ENCODE data around the gene BCL2. TPM values are rescaled to one million over a fixed set of nuclear protein-coding genes. Genes with fewer than 3 reads are reported as not detected.

BCL2 gene
- total RNA-seq, 4 donors from 2014 or later, result 25.2 to 39.0 (median 36.1) TPM

GRCh38 chr18:63155910-63156773, 163.4 kb downstream of the BCL2 start:
- TF ChIP-seq POLR2AphosphoS5 (IDR thresholded peaks at IDR 0.05) (no peak), POLR2A (IDR thresholded peaks at IDR 0.05; ENCODE audit: low read depth) (no peak), EP300 (IDR thresholded peaks at IDR 0.05) (no peak)
- TF ChIP-seq, protein P1, sequence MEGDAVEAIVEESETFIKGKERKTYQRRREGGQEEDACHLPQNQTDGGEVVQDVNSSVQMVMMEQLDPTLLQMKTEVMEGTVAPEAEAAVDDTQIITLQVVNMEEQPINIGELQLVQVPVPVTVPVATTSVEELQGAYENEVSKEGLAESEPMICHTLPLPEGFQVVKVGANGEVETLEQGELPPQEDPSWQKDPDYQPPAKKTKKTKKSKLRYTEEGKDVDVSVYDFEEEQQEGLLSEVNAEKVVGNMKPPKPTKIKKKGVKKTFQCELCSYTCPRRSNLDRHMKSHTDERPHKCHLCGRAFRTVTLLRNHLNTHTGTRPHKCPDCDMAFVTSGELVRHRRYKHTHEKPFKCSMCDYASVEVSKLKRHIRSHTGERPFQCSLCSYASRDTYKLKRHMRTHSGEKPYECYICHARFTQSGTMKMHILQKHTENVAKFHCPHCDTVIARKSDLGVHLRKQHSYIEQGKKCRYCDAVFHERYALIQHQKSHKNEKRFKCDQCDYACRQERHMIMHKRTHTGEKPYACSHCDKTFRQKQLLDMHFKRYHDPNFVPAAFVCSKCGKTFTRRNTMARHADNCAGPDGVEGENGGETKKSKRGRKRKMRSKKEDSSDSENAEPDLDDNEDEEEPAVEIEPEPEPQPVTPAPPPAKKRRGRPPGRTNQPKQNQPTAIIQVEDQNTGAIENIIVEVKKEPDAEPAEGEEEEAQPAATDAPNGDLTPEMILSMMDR (IDR thresholded peaks at IDR 0.05), result no peak
- DNase-seq (ENCODE audit: extremely low spot score), result no peak
- no peak overlapping the region for H3K27ac ChIP-seq (replicated peaks in 1 of 4)
- peak overlapping the region in 1 of 4 donors; percentile 6 for H3K4me3 ChIP-seq
- peaks cover 18 to 49% (median 46%) of the 10 kb centered on the region in 4 donors for H3K4me1 ChIP-seq
- H3K27me3 ChIP-seq, result no peaks in the 10 kb centered on the region
- WGBS, result 78% methylated on average over 14 of the region's 14 CpGs
- intact Hi-C loops (cut with DNase I), result loop anchor here (5.0 kb wide), 2 partner anchors 91 to 161 kb away; partner anchors contain the start of gene BCL2
- H3K9me3 ChIP-seq, result no peaks in the 10 kb centered on the region
- H3K36me3 ChIP-seq, result no peaks in the 10 kb centered on the region

DNA sequence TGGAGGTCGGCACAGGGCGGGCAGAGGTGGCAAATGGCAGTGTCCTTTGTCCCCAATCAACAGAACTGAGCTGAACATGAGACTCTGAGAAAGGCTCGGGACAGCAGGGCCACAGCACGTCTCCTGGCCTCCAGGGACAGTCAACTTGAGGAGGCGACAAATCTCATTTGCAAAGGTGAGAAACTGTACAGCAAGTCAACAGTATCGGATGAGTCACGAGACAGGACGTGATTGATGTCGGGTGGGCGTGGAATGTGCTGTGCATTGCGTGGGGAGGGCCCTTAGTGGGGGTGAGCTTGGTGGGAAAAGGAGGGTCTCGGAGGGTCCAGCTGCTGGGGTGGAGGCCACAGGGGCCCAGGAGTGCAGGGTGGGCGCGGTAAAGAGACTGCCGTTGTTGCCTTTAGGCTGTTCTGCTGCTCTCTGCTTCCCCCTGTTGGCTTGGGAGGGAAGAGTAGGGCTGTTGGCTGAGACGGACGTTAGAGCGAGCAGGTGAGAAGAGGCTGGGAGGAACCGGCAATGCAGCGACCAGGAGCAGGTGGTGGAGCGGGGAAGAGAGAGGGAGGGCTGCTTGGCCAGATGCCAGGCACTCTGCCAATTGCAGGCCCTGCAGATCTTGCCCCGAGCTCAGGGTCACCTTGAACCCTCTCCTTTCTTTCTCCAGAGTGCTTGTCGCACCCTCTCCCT, 164.3 kb downstream of the BCL2 start:
- Histone ChIP-seq H3K36me3 (no peaks in the 10 kb centered on the region), H3K27me3 (no peaks in the 10 kb centered on the region), H3K4me3 (peak overlapping the region in 3 of 4 donors; percentile 6 to 46 (median 23)), H3K27ac (replicated peaks in 1 of 4) (no peak overlapping the region), H3K9me3 (no peaks in the 10 kb centered on the region), H3K4me1 (peaks cover 11 to 41% (median 38%) of the 10 kb centered on the region in 4 donors)
- 66% methylated on average over 23 of the region's 23 CpGs for WGBS
- no peak for TF ChIP-seq POLR2AphosphoS5 (IDR thresholded peaks at IDR 0.05)
- TF ChIP-seq, protein P1 (IDR thresholded peaks at IDR 0.05), result peak; percentile 46 to 72 (median 58)
- no peak for DNase-seq (ENCODE audit: extremely low spot score)
- intact Hi-C loops (cut with DNase I), result loop anchor here (5.0 kb wide), 2 partner anchors 92 to 162 kb away; partner anchors contain the start of gene BCL2

DNA sequence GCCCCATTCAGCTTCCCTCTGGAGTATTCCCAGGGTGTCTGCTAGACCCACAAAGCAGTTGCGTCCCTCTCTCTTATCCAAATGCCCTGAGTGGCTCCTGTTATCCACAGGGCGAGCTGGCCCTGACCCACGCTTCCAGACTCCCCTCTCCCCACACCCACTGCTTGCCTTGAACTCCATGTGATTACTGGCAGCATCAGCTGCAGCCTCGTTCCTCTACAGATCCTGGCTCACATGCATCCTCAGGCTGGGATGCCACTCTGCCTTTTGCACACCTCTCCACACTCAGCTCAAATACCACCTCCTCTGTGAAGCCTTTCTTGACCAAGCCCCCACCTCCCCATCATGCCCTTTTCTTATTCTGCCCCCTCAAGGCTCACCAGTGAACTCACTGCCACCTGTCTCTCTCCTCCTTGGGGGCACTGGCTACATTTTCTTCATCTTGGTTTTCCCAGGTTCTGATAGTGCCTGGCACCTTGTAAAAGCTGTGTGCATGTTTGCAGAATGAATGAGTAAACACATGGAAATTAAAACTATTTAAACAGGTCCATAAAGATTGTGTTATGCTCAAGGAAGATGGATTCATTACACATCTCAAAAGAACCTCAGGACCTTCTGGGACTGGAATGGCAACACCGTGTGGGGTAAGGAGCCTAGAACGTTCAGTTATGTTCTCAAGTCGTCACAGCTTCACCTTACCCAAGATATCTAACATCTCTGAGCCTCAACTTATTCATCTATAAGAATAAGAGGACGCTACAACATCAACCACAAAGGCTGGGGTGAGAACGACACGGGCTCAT, 165.0 kb downstream of the BCL2 start:
- 91% methylated on average over 10 of the region's 10 CpGs for WGBS
- no peaks in the 10 kb centered on the region for H3K27me3 ChIP-seq
- no peaks in the 10 kb centered on the region for H3K36me3 ChIP-seq
- no peak for DNase-seq (ENCODE audit: extremely low spot score)
- no peak overlapping the region for H3K27ac ChIP-seq (replicated peaks in 1 of 4)
- no peaks in the 10 kb centered on the region for H3K9me3 ChIP-seq
- TF ChIP-seq EP300 (IDR thresholded peaks at IDR 0.05), result no peak
- no peak for TF ChIP-seq POLR2A (IDR thresholded peaks at IDR 0.05; ENCODE audit: low read depth)
- TF ChIP-seq, protein P1 (IDR thresholded peaks at IDR 0.05), result no peak
- no peak for TF ChIP-seq POLR2AphosphoS5 (IDR thresholded peaks at IDR 0.05)
- H3K4me1 ChIP-seq, result peaks cover 8 to 38% (median 34%) of the 10 kb centered on the region in 4 donors
- no peak overlapping the region for H3K4me3 ChIP-seq
- intact Hi-C loops (cut with DNase I), result loop anchor here (5.0 kb wide), 2 partner anchors 93 to 163 kb away; partner anchors contain the start of gene BCL2

GRCh38 chr18:63152791-63153190, 166.8 kb downstream of the BCL2 start:
- no peaks in the 10 kb centered on the region for H3K9me3 ChIP-seq
- H3K36me3 ChIP-seq, result no peaks in the 10 kb centered on the region
- H3K27ac ChIP-seq (replicated peaks in 1 of 4), result no peak overlapping the region
- H3K4me1 ChIP-seq, result peaks cover 22 to 40% (median 37%) of the 10 kb centered on the region in 4 donors
- DNase-seq (ENCODE audit: extremely low spot score), result no peak
- no peaks in the 10 kb centered on the region for H3K27me3 ChIP-seq
- no peak overlapping the region for H3K4me3 ChIP-seq
- 97% methylated on average over 7 of the region's 7 CpGs for whole genome bisulfite sequencing
- intact Hi-C loops (cut with DNase I), result no loop called here
- TF ChIP-seq, protein P1 (IDR thresholded peaks at IDR 0.05), result no peak
- no peak for TF ChIP-seq POLR2AphosphoS5 (IDR thresholded peaks at IDR 0.05)
- no peak for TF ChIP-seq POLR2A (IDR thresholded peaks at IDR 0.05; ENCODE audit: low read depth)
- TF ChIP-seq EP300 (IDR thresholded peaks at IDR 0.05), result no peak
